ENCODE measurements around the gene PITRM1.

DNA sequence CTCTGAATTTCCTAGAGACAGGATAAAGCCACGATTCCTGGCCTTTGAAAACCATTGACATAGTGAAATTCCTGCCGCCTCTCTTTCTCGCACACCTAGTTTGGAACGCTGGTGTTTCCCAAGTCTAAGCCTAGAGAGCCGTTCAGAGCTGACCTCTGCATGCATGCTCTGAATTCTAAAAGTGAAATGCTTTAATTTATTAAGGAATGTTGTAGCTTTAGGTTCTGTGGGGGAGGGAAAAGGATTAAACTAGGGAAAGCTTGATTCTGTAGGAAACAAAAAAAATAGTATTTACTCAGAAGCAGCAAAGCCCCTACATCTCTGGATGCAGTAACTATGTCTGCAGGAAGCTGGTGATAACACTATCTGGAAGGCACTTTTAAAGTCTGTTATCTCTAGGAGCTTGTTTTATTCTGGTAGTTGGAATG lies 78.0 kb downstream of the PITRM1 start:
- TF ChIP-seq, protein P1, sequence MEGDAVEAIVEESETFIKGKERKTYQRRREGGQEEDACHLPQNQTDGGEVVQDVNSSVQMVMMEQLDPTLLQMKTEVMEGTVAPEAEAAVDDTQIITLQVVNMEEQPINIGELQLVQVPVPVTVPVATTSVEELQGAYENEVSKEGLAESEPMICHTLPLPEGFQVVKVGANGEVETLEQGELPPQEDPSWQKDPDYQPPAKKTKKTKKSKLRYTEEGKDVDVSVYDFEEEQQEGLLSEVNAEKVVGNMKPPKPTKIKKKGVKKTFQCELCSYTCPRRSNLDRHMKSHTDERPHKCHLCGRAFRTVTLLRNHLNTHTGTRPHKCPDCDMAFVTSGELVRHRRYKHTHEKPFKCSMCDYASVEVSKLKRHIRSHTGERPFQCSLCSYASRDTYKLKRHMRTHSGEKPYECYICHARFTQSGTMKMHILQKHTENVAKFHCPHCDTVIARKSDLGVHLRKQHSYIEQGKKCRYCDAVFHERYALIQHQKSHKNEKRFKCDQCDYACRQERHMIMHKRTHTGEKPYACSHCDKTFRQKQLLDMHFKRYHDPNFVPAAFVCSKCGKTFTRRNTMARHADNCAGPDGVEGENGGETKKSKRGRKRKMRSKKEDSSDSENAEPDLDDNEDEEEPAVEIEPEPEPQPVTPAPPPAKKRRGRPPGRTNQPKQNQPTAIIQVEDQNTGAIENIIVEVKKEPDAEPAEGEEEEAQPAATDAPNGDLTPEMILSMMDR (IDR thresholded peaks at IDR 0.05), result no peak
- TF ChIP-seq POLR2AphosphoS5 (IDR thresholded peaks at IDR 0.05), result no peak
- no peak for TF ChIP-seq EP300 (IDR thresholded peaks at IDR 0.05)
- TF ChIP-seq POLR2A (IDR thresholded peaks at IDR 0.05), result no peak
